Ovary (tissue), 3 donors: Measurements from ENCODE around the gene SEC14L6.

Source experiments
- CTCF ChIP-seq, 3 donors: fragments of 450-650 bp in 2 of 3; fragments of 200-600 bp in 1 of 3; IDR thresholded peaks; one replicate each; pipeline versions ENCODE4 v1.5.1 to v1.8.0; 2016 to 2022; ENCODE audit warnings: antibody characterized with exemption in 3 of 3, mild to moderate bottlenecking in 1 of 3
- EP300 ChIP-seq: sonication (generic); formaldehyde crosslinking; IDR thresholded peaks from one replicate; pipeline ENCODE4 v1.6.1; 2017; ENCODE audit warnings: antibody characterized with exemption
- donor health status: DM: no; HTN: no; CAD: no.

GRCh38 chr22:30511109-30511508, 35.4 kb downstream of the SEC14L6 start:
- TF ChIP-seq EP300: no peak
- TF ChIP-seq CTCF (IDR thresholded peaks at IDR 0.05): no peak
